Measurements from ENCODE around the gene GPR107.

The GPR107 gene

DNA sequence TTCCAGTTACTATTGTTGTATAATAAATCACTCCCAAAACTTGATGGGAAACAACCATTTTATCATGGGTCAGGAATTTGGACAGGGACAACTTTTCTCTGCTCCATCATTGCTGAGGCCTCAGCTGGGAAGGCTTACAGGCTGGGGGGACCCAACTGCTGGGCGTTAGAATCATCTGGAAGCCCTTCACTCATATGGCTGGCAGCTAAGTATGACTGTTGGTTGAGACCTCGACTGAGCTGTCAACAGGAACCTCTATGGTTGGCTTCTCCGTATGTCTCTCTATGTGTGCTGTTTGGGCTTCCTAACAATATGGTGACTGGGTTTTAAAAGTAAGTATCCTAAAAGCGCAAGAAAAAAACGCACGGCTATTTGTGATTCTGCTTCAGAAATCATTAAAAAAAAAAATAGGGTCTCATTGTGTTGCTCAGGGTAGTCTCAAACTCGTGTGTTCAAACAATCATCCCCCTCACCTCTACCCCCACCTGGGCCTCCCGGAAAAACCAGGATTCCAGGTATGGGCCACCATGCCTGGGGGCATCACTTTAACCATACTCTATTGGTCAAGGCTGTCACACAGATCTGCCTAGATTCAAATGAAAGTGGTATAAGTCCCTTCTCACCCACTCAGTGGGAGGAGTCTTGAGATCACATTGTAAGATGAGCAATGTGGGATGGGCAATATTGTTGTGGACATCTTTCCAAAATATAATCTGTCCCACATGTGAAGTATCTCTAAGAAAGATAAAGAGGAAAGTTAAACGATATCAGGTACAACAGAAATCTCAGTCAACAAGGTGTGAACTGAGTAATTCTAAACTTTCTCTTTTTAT is 26.0 kb upstream of the GPR107 start:
- DNase-seq (ENCODE audit: low read depth): no peak

DNA sequence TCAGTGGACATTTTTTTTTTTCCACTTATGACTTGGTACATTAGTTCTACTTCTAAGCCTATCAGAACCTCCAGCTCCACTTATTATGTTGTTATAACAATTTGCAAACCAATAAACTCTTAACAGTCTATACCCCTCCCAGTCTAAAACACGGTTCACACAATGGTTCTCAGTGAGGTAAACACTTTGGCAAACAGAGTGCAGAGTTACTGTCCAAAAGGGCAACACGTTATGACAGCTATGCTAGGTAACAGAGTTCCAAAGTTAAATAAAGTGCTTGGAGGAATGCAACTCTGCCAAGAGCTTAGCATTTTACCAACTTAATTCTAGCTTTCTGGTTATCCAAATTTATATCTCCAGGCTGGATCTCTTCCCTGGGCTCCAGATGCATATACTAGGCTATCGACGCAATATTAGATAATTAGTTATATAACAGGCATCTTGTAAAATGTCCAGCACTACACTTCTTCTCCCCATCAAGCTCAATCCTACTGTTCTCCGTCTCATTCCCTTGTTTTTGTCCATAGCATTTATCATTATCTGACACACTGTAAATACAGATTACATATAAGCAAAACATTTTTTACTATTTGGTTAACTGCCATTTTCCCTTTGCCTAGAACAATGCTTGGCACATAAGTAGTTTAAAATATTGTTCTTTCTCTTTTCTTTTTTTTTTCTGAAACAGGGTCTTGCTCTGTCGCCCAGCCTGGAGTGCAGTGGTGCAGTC is 25.0 kb upstream of the GPR107 start:
- no peak for DNase-seq (ENCODE audit: low read depth)

DNA sequence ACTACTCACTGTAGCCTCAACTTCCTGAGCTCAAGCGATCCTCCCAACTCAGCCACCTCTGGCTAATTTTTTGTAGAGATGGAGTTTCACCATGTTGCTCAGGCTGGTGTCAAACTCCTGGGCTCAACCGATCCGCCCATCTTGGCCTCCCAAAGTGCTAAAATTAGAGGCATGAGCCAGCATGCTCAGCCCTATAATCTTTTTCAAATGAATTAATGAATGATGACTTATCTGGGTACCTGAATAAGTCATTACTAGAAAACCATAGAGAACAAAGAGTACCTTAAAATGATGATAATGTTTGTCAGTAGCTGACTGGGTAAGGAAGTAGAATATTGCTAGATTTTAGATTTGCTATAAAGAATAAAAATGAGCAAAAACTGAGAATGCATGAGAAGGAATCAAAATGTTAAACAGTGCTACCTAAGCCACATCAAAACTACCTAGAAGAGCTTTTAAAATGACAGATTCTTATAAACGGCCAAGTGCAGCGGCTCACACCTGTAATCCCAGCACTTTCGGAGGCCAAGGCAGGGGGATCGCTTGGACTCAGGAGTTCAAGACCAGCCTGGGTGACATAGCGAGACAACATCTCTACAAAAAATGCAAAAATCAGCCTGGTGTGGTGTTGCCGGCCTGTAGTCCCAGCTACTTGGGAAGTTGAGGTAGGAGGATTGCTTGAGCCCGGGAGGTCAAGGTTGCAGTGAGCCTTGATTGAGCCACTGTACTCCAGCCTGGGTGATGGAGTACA is 24.3 kb upstream of the GPR107 start:
- no peak for DNase-seq (ENCODE audit: low read depth)

DNA sequence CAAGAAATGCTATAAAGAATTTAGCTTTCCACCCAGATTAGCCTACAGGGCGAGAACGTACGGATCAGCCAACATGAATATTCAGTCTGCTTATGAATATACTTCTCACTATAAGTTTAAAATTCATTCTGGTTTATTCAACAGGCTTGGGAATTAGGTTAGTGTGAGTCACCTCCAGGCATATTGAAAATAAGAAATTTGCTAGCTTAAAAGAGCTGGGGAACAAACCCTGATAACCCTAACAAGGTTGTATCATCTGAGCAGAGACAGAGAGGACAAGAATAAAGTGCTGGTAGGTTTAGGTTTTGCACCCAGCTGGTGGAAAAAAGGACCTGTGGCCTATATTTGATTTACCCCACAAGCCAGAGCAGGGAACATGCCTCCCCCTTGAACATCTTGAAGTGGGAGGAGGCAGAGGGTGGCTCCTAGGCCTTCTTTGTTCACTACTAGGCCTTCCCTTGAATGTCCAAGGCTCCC is 23.0 kb upstream of the GPR107 start:
- DNase-seq (ENCODE audit: low read depth): no peak

DNA sequence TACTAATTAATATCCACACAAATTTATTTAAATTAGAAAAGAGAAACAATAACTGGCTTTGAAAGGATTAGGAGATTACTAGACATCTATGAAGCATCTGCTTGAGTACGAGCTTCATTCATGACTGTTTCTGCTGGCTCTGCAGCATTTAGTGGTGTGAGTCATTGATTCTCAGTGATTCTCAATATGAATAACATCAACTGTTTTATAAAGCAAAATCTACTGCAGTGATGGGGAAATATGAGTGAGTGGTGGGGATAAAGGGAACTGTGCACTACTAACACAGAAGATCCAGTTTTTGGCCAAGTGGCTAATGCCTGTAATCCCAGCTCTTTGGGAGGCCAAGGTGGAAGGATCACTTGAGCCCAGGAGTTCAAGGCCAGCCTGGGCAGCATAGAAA is 19.1 kb upstream of the GPR107 start:
- no peak for DNase-seq (ENCODE audit: low read depth)

DNA sequence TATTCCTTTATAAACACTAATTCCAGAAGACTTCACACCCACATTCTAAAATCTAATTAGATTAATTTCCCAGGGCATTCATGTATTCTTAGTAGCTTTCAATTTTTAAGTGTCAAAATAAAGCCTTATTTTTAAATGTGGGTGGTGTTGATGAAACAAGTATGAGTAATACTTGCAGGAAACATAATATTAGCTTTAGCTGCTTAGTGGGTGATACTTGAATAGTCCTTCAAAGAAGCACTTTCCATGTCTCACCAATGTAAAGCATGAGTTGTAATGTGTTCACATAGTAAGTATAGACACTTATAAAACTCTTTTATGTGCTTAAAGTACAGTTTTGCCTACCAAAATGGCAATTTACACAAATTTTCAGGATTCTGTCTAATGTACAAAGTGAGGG is 17.6 kb upstream of the GPR107 start:
- no peak for DNase-seq (ENCODE audit: low read depth)

DNA sequence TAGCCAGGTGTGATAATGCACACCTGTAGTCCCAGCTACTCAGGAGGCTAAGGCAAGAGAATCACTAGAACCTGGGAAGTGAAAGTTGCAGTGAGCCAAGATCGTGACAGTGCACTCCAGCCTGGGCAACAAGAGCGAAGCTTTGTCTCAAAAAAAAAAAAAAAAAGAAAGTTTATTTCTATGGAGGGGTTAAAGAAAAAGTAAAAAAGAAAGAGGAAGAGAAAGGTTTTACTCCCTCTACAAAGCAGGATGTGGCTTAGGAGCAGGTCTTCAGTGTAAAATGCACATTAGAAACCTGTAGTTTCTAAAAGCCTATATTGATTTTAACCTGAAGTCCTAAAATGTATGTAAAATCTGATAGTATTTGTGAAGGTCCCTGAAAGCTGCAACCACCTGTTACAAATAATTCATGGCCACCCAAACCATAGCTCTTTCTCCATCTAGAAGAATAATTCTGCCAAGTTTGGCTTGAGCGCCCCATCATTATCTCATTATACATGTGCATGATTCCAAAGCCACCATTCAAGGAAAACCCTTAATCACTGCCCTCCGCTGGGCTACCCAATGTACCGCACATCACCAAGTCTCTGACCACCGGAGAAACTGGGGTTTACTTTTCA is 14.1 kb upstream of the GPR107 start:
- no peak for DNase-seq (ENCODE audit: low read depth)

DNA sequence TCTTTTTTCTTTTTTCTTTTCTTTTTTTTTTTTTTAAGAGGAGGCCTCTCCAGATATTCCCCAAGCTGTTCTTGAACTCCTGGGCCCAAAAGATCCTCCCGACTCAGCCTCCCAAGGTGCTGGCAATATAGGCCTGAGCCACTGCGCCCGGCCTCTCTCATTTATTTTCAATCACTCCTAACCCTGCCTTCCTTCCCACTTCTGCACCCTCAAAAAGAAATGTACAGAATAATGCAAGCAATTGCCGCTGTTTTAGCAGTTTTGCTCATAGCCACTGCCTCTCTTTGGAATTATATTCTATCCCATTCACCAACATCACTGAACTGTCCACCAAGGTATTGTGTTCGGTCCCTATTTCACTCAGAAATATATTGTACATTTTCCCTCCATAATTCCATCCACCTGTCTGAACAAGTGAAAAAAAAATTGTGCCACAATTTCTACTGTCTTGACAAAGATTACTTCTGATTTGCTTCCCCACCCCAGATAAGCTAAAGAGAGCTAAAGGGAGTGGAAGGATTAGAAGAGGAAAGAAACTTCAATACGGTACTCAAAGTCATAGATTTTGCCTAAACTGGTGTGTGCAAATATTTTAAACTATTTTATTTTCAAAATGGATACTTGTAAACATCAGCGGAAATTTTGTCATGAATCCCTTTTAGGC is 12.6 kb upstream of the GPR107 start:
- DNase-seq (ENCODE audit: low read depth): no peak

DNA sequence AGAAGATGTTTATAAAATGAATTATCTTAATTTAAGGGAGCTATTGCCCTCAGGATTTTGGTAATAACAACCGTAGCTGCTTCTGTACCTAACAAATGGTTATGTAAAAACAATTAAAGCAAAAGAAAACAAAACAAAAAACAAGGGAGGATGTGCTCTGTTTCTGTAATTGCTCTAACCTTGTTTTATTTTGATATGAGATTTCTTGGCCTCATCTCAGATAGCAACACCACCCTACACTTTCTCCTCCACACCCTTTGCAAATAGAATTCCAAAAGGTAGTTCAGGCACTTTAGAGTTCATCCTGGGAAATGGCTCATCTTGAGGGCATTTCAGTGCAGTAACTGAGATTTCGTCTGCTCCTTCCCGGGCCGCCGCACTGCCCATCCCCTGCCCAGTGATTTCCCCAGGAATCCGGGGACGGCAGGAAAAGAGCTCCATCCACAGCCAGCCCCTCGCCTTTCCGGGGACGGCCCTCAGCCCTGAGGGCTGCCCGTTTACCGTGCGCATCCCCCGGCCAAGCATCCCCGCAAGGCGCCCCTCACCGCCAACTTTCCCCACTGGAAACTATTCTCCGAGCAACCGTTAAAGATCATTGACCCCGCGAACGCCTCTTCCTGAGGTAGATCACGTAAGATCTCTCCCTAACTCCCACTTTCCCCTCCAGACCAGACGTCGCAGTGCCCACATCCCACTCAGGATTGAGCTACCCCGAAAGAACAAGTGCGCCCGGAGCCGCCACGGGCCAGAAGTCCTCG is 11.9 kb upstream of the GPR107 start:
- DNase-seq (ENCODE audit: low read depth): no peak

DNA sequence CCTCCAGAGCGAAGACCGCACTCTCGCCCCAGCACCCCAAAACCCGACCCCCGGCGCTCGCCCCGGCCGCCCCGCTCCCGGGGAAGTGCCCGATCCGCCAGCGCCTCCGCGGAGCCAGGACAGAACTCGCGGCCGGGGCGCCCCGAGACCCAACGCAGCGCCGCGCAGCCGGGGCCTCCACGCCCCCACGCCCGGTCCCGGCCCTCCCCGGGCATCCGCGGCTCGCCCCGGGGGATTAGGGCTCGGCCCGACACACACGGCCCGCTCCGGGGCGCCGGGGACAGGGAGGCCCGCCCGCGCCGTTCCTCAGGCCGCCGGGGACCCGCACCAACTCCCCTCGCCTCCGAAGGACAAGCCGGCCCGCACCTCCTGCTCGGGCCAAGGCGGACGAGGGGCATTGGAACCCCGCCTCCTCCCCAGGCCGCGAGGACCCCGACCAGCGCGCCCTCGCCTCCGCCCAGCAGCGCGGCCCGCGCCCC is 11.3 kb upstream of the GPR107 start:
- no peak for DNase-seq (ENCODE audit: low read depth)

DNA sequence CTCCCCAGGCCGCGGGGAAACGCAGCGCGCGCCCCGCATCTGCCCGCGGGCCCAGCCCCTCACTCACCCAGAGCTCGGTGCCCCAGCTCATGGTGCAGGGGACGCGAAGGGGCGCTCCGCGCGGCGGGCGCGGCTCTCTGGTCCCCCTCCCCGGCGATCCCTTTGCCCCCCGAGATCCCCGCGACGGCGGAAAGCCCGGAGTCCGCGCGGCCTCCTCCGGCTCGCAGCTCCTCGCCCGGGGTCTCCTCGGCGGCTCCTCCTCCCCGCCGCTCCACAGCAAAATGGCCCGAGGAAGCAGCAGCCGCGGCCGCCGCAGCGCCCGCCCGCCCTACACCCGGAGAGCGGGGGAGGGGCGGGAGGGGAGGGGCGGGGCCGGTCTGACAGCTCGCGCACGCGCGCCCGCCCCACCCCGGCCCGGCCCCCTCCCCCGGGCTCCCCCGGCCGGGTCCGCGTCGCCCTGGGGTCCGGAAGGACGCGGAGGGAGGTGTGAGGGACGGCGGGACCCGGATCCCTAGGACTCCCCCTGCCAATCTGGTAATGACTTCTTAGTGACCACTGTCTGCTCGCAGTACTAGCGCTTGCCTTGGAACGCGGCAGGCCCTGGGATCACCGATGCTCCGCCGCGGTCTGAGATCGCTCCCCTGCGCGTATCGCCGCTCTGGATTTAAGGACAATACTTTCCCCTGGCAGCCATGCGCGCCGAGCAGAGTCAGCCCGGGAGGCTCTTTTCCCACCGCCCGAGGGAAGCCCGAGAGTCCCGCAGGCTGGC is 10.6 kb upstream of the GPR107 start, which contains the start of gene FNBP1:
Gene FNBP1 (minus strand): TSS at position 305 of the 769 bp plus-strand sequence. CDS start 214 bp downstream, at position 91.
- peak; percentile 72 for DNase-seq (ENCODE audit: low read depth)

DNA sequence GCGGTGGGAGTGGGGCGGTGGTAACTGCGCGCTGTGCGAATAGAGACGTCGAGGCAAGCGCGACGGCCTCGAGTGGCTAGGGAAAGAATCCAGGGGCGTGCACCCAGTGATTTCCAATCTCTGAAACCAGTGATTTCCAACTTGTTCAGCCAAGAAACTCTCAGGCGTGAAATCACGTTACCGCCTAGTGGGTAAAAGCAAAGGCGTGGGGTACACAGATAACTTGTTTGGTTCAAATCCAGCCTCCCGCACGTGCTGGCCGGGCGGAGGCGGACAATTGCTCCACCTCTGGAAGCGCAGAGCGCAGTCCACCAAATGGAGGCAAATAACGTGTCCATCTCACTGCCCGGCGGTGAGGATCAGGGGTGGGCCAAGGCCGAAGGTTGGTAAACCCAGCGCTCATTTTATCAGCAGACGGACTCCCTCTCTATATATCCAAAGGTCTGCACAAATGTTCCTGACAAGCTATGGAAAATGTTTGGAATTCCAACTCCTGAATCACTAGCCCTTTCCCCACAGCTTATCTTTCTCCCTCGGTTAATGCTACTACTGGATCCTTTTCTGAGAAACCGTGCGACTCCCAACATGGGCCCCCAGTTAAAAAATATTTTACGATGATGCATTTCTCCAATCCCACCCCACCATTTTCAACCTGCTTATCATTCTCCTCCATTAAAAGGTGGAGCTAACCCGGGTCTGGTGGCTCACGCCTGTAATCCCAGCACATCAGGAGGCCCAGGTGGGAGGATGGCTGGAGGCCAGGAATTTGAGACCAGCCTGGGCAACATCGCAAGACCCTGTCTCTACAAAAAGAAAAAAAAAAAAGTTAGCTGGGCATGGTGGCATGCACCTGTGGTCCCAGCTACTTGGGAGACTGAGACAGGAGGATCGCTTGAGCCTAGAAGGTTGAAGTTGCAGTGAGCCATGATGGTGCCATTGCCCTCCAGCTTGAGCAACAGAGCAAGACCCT is 9.8 kb upstream of the GPR107 start:
- DNase-seq (ENCODE audit: low read depth): no peak

DNA sequence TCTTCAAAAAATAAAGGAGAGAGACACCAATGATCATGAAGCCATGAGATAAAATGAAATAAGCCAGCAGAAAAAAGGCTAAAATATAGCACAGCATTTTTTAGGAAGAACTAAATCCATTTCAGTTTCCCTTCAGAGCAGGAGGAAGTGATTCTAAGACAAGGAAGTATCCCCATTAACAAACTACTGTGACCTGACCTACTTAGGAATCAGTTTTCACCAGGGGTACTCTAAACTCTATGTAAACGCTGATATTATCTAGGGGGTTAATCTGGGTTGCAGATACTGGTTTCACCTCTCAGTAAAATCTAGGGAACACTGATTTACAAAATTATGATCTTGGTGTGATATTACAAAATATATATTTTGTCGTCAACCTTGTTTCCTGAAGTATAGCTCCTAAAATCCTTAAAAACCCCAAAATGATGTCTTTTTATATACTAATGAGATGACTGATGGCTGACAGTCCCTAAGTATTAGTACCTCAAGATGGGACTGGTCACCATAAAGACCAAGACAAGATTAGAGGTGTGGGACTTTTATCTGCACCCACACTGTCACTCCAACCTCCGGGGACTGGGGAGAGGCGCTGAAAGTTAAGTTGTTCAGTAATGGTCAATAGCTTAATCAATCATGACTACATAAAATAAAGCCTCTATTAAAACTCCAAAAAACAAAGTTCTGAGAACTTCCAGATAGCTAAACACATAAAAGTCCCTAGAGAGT is 7.8 kb upstream of the GPR107 start:
- DNase-seq (ENCODE audit: low read depth): no peak

DNA sequence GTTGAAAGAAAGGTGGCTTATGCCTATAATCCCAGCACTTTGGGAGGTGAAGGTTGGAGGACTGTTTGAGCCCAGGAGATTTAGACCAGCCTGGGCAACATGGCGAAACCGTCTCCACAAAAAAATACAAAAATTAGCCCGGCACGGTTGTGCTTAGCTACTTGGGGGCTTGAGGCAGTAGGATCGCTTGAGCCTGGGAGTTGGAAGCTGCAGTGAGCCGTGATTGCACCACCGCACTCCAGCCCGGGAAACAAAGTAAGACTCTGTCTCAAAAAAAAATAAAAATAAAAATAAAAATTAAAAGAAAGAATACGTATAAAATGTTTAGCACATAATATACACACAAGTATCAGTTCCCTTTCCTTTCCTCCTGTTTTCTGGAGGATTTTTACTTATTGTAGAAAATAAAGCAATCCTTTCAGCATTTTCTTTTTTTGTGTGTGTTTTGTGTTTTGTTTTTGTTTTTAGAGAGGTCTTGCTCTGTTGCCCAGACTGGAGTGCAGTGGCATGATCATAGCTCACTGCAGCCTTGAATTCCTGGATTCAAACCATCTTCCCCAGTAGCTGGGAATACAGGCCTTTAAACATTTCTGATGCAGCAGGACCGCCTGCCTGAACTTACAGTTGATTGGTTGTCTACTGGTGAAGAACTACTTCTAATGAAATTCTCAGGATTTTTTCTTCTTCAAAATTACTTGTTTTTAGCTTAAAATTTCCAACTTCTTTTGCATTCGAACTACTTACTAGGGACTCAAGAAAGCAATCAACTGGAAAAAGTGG is 4.1 kb upstream of the GPR107 start:
- no peak for DNase-seq (ENCODE audit: low read depth)

DNA sequence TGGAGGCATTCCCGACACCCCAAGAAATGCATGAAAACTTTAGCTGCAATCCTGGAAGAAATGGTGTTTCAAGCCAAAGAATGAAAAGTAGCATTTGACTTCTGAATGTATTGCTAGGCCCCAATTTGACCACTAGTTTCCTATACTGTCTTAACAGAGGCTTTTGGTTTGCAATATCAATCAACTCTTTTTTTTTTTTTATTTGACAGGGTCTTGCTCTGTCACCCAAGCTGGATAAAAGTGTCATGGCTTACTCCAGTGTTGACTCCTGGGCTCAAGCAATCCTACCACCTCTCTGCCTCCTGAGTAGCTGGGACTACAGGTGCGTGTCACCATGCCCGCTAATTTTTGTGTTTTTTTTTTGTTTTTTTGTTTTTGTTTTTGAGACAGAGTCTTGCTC is 3.2 kb upstream of the GPR107 start:
- no peak for DNase-seq (ENCODE audit: low read depth)

DNA sequence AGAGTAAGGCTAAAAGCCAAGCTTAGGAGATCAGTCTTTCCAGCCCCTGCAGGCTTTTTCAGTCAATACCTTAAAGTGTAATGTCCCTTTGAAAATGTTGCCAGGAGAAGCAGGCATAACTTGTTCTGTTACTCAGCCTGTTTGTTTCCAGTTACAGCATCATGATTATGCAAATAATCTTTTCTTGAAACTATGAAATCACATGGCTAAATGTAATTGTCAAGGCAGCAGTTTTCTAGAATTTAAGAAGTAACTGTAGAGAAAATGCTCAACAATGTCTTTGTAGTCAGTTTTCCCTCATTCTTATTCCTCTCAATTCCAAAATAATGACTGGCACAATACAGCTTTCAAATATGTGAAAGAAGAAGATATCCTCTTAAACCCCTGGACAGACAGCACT is 1.9 kb upstream of the GPR107 start:
- no peak for DNase-seq (ENCODE audit: low read depth)

DNA sequence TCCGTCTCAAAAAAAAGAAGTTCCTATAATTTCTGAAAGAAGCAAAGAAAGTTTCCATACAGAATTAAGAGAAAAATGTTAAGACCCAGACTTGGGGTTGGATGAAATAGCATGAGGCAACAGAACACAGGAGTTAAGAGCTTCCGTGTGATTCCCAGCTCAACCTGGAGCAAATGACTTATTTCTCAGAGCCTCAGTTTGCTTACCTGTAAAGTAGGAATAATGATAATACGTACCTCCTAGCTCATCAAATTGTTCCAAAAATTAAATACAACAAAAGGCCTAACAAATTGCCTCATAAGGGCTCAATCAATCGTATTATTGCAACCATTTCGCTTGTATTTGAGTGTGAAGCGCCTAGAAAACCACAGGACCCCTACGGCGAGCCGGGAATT is 600 bp upstream of the GPR107 start:
- DNase-seq (ENCODE audit: low read depth): no peak

Data from T-helper 22 cell (primary cell).